GM19455 (cell line): ENCODE measurements around the gene CEMIP2.
"Not testable (repeated sequence)": the region's sequence is repeated elsewhere in the genome, so short reads cannot be mapped to it uniquely, and the experiment has no call there.

Source experiments
- ATAC-seq: cut with Tn5 transposase; IDR thresholded peaks from one replicate; pipeline ENCODE4 v1.9.1; 2021; ENCODE audit not compliant: unreplicated experiment

CEMIP2 gene

DNA sequence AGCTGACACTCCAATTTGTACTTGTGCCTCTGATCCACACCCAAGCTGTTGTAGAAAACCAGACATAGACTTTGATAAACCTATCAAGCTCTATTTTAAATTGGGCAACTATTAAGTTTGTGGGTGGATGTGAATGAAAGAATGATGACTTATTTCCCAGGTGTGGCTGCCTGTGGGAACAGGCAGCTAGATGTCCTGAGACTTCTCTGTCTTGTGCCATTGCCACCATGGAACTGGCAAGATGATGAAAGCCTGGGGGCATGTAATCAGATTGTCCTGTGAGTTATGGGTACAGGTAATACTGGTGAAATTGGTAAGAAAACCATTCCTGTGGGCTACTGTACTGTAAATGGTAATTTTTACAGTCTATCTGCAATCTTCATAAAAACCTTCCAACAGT, 57.5 kb downstream of the CEMIP2 start:
- ATAC-seq, result no peak

DNA sequence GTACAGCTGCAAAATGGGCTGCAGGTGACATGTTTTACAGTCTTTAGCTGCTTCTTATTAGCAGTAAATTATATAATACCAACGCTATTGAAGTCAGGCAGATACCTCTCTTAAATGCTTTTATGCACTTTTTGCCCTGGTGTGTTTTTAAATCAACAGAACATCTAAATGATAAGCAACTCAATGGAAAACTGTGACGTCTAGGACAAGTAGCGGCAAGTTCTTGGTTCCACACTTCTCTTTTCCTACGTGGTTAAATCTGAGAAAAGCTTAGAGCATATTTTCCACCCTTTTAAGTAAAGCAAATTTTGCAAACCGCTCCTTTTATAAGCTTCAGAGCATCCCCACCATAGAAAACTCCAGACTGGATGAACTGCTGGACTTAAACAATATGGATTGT, 58.1 kb downstream of the CEMIP2 start:
- no peak for ATAC-seq

DNA sequence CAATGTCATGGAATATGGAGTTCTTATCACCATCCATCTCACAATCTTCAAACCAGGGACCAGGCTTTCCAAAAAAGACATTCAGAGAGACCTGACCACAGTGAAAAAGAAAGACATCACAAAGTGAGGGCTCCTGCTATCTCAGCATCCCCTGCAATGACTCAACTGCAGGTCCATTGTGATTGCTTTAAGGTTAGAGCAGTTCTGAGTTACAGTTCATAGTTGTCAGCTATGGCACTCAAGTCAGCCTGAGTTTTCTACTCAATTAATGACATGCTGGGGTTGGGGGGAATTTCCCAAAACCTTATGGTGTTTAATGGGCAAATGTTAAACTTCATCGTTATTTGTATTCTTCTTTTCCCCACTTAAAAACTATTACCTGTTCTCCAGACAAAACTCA, 58.9 kb downstream of the CEMIP2 start:
- no peak for ATAC-seq

DNA sequence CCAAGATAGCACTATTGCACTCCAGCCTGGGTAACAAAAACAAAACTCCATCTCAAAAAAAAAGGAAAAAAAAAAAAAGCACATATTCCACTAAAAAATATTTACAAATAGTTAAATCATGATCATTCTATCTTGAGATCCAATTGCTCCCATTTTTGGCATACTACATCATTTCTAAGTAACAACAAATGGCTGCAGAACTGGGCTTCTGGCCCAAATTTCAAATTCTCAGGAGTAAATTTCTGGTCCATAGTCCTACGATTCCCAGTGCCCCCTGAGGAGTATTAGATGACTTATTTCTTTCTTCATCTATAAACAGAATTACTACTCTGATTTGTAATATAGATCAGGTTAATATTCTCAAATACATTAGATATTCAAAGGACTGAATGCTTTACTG, 62.1 kb downstream of the CEMIP2 start:
- no peak for ATAC-seq

DNA sequence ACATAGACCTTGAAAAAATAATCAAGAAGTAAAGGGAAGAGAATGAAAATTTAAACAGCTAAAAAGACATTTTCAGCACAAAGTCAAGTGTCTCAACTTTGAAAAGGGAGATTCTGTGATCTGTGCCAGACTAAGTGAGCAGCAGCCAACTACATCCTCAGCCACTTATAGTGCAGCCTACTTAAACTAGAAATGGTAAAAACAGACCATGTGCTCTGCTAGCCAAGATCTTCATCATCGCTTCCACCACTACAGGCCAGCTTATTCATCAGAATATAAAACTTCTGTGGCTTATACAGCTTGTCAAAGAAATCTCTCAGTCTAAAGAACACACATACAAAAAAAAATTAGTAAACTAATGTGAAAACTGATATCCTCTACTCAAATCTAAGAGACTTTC, 63.5 kb downstream of the CEMIP2 start:
- no peak for ATAC-seq

DNA sequence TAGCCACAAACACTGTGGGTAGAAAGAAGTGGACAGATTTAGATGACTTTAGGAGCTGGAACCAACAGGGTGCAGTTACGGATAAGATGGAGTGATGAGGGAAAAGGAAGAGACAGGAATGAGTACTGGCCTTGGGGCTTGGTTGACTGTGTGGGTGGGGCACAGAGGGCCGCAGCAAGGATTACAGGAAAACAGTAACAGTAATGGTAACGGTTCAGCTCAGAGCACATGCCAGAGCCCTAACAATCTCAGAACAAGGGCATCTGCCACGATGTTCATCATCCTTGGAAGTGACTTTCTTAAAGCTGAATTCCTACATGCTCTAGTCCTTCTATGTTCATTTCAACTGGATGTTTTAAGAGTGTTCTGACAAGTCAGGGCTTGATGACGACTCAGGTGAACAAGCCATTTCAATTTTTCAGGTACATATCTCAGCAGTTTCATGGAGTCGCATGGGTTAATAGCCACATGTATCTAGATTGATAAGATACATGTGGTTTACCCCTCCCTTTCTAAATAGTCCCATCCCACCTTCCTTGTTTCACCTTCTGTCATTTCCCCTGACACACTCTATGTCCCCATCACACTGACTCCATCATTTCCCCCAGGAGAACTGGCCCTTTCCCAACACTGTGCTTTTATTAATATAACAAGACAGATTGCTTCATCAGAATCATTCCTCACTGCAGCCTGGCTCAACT, 65.0 kb downstream of the CEMIP2 start:
- no peak for ATAC-seq

DNA sequence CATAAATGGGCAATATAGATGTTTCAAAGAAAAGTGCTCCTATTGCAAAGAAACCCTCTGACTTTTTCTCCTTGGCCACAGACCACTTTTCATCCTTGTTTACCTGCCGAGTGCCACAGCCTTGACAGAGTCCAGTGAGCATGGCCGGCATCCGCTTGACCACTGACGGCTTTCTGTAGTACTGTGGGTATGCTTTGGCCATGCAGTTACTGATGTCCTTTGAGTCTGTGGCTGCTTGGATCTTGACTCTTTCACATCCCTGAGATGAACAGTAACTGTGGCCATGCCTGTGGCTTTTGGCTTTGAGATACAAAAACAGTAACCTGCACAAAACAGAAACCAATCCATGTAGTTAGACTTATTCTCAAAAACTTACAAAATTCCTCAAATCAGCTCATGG, 70.4 kb downstream of the CEMIP2 start:
- ATAC-seq, result no peak

DNA sequence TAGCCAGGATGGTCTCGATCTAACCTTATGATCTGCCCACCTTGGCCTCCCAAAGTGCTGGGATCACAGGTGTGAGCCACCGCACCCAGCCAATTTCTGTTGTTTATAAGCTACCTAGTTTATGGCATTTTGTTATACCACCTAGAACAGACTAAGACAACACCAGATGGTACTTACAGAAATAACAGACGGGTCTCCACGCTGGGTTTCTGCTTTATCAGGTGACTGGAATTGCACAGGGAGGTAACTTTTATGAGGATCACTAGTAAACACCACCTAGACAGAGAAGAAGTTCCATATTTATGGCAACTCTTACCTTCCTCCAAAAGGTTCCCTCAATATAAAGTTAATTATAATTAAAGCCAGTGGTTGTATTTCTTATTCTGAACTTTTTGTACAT, 74.0 kb downstream of the CEMIP2 start:
- ATAC-seq, result no peak

DNA sequence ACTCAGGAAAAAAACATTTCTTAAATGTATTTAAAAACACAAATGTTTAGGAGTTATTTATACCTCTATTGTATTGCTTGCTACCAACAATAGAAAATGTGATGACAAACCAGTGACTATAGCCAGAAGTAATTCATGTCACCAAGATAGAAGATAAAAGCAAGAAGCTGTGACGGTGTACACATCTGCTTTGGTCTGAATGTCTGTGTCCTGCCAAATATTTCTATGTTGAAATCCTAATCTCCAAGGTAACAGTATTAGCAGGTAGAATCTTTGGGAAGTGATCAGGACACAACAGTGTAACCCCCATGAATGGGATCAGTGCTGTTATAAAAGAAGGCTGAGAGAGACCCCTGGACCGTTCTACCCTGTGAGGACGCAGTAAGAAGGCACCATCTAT, 74.7 kb downstream of the CEMIP2 start:
- ATAC-seq, result no peak

DNA sequence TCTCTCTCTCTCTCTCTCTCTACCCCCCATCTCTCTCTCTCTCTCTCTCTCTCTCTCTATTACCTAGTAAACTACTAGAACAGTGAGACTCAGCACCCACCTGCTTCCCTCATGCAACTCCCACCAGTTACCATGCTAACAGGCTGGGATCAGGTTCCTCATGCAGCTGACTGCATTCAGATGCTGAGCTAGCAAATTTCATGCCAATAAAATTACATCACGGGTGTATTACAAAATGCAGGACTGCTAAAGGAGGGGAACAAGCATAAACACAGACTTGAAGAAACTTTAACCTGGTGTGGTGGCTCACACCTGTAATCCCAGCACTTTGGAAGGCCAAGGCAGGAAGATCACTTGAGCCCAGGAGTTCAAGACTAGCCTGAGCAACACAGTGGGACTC, 76.0 kb downstream of the CEMIP2 start:
- ATAC-seq, result no peak

DNA sequence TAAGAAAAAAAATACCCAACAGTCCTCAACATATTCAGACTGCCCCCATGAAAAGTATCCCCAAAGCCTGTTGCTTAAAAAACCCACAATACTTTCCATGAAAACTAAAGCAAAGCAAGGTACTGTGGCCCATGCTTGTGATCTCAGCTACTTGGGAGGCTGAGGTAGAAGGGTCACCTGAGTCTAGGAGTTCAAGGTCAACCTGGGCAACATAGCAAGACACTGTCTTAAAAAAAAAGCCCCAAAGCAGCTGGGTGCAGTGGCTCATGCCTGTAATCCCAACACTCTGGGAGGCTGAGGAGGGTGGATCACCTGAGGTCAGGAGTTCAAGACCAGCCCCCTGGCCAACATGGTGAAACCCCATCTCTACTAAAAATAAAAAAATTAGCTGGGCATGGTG, 76.7 kb downstream of the CEMIP2 start:
- not testable (repeated sequence) for ATAC-seq

DNA sequence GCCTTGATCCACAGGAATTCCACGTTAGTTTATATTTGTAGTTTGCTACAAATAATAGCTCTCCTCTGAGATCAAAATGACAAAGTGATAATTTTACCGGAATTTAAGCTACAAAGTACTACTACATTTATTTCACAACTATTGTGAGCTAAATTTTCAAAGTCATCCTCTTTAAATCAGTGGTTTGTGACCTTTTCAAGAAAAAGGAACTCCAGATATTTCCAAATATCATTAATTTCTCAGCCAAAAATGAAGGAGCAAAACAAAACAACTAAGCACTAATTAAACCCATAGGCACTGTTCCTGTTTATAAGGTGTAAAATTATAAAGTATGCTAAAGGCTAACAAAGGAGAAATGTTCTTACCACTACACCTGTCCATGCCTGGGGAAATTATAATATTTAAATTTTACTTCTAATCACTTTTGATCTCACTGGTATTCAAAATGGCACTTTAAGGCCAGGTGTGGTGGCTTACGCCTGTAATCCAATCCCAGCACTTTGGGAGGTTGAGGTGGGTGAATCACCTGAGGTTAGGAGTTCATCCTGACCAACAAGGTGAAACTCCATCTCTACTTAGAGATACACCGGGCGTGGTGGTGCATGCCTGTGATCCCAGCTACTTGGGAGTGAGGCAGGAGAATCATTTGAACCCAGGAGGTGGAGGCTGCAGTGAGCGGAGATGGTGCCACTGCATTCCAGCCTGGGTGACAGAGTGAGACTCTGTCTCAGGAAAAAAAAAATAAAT, 77.5 kb downstream of the CEMIP2 start:
- ATAC-seq, result no peak

DNA sequence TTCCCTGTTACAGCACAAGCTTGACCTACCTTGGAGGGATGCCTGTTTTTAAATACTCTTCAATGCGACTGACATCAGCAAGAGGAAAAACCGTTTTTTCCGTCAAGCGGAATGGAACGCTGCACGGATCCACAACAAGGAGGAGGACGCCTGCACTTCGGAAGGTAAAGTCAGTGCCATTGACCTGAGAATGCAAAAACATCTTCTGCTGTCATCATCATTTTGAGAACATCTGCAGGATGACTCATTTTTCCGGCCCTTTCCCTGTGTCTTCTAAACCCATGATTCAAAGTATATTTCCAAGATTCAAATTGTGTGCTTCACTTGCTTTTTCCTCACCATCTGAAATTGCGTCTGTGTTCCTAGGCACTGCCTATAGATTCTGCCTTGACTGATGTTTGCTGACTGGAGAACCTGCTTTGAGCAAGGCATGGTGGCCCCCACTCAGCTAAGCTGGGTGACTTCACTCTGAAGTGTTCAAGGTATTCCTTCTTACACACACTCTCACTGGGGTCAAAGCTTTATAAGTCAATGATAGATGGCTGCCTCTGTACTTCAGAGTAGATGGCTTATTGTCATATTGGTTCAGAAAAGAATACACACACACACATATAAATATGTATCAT, 78.1 kb downstream of the CEMIP2 start:
- no peak for ATAC-seq

DNA sequence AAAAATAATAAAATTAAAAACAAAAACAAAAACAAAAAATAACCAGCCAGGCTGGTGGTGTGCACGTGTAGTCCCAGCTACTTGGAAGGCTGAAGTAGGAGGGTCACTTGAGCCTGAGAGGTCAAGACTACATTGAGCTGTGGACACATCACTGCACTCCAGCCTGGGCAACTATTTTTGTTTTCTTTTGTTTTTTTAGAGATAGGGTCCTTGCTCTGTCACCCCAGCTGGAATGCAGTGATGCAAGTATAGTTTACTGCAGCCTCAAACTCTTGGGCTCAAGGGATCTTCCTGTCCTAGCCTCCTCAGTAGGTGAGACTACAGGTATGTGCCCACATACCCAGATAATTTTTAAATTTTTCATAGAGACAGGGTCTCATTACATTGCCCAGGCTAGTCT, 80.6 kb downstream of the CEMIP2 start:
- ATAC-seq, result no peak

DNA sequence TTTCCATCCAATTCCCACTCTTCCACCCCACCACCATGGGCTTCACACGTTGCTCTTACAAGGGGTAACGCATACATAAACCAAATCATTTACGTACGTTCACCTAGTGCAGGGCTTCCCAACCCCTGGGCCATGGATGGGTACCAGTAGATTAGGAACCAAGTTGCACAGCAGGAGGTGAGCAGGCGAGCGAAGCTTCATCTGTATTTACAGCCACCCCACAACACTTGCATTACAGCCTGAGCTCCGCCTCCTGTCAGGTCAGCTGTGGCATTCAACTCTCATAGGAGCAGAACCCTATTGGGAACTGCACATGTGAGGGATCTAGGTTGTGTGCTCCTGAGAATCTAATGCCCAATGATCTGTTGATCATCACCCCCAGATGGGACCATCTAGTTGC, 82.3 kb downstream of the CEMIP2 start:
- no peak for ATAC-seq

DNA sequence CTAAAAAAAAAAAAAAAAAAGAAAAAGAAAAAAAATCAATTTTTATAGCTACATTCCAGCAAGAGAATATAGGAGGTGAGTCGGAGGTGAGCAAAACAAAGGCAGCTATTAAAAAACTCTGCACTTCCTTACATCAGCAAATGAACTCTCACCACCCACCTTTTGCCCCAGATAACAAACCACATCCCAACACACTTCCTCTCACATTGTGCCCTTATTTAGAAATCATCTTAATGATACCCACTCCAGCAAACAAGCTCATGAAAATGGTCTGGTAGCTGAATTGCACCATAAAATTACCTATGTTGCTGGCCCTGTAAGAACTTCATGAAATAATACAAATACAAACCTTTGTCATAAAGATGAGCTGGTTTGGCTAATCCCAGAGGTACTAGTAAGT, 82.9 kb downstream of the CEMIP2 start:
- no peak for ATAC-seq

DNA sequence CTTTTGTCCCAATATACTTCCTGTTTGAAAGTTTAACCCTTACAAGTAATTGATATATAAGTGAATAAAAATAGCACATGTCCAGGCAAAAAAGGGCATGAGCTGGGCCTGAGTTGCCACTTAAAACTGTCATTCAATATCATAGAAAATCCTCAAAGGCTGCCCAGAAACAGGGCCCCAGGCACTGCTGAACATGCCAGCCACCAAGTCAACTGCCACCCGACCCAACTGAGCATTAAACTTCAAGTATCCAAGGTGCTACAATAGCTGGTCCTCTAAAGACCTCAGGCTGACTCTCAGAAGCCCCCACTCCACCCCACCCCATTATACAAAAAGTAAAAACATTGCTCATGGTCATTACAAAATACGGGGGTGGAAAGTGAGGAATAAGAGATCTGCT, 83.7 kb downstream of the CEMIP2 start:
- no peak for ATAC-seq

DNA sequence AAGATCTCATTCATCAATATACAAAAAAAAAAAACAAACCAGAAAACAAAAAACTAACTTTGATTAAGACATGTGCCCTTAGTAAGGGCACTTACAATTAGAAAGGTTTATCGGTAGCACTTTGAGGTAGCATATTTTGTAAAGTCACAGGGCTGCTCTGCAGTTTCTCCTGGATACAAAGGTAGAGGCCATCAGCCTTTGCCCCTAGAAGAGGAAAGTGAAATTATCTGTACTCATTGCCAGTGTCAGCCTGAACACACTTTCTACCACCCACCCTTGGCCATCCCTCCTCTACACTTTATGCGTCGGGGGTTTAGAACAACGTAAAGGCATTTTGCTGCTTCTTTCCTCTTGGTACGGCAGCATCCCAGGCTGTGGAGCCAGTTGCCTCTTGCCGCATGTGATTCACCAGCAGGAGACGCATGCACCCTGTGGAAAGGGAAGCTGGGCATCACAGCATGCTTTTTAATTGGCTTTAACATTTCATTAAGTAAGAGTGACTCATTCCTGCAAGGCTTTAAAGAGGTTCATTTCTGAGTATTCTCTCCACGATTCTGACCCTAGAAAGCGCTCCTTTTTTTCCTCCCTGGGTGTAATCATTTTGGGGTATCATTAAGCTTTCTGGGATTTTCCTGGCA, 84.6 kb downstream of the CEMIP2 start:
- no peak for ATAC-seq

DNA sequence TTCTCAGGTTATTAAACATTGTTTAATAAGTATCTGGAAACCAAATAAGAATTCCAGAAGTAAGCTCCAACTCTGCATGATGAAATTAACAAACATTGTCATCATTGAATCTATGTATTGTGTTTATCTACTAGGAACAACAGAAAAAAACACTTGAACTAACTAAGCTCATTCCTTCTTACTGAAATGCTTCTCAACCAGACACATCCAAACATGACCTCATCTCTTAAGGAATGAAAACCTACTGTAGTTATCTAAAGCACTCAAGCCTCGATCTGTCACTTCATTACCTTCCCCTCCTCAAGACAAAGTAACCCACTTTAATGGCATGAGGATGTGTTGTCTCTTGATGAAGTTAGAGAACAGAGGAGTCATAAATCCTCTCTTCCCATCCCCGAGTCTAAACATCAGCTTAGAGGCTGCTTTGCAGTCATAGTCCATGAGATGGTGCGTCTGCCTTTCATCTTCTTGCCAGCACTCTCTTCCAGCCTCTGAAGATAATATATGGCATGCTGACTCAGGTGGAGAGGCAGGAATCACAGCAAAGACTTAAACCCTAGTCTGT, 86.5 kb downstream of the CEMIP2 start:
- no peak for ATAC-seq

DNA sequence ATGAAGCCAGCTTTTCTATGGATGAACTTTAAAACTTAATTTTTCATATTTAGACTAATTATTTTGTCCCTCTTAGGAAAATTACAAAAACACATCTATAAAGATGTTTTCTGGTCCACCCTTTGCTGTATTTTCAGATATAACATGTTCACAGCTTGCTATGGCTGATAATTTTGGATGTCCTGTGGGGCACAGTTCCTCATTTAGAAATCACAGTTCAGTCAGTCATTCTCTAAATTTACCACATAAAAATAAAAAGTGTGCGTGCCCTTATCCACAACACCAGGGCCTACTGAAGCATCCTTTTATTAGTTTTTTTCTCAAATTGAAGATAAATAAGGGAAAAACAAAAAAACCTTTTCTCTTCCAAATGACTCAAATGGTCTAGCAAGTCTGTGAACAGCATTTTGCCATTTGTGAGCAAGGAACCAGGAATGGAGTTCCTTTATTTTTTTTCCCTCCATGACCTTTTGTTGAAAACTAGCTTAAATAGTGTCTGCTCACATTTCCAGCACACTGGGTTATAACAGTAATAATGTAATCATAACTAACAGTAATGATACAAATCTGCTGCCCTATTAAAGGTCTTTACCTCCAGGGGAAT, 87.1 kb downstream of the CEMIP2 start:
- ATAC-seq, result no peak
